HepG2 (cell line): ENCODE data around the gene SLC25A17. TPM values are rescaled to one million over a fixed set of nuclear protein-coding genes. Genes with fewer than 3 reads are reported as not detected.
A peak's percentile ranks its signal among the peaks of the same experiment; 100 is the strongest.

Experiments
- FOXJ3 ChIP-seq: sonication (generic); formaldehyde crosslinking; IDR thresholded peaks from 2 replicates; pipeline ENCODE4 v1.4.0; 2020; ENCODE audit warnings: missing genetic modification reagents, mild to moderate bottlenecking, borderline replicate concordance
- KDM2A ChIP-seq: sonication (generic); formaldehyde crosslinking; IDR thresholded peaks from 2 replicates; pipeline ENCODE4 v1.4.0; 2020; ENCODE audit warnings: low read depth, missing genetic modification reagents, borderline replicate concordance
- KLF13 ChIP-seq: sonication (generic); formaldehyde crosslinking; IDR thresholded peaks from 2 replicates; pipeline ENCODE4 v1.4.0; 2020; ENCODE audit warnings: mild to moderate bottlenecking, missing genetic modification reagents
- PAWR ChIP-seq: sonication (generic); formaldehyde crosslinking; IDR thresholded peaks from 2 replicates; pipeline ENCODE4 v1.4.0; 2020; ENCODE audit warnings: missing genetic modification reagents, mild to moderate bottlenecking, borderline replicate concordance
- SAP130 ChIP-seq: IDR thresholded peaks from 2 replicates; pipeline ENCODE4 v1.6.1; 2016; ENCODE audit warnings: low read depth
- ZNF263 ChIP-seq: sonication (generic); formaldehyde crosslinking; IDR thresholded peaks from 2 replicates; pipeline ENCODE4 v1.4.0; 2020; ENCODE audit warnings: missing genetic modification reagents
- ZNF839 ChIP-seq: sonication (generic); formaldehyde crosslinking; IDR thresholded peaks from 2 replicates; pipeline ENCODE4 v1.4.0; 2020; ENCODE audit warnings: missing genetic modification reagents, mild to moderate bottlenecking, borderline replicate concordance
- polyA plus RNA-seq, 8 experiments: library from polyadenylated mRNA; depleted of rRNA in 3 of 8; stranded (reverse) in 7 of 8; unstranded in 1 of 8; fragments of >200 nt; fragmentation: Illumina TruSeq in 4 of 8; extraction: Trizol in 4 of 8; gene quantifications; 2 replicates each; pipeline versions ENCODE4 v1.2.1 to v1.2.3, GENCODE V29; 2011 to 2016; ENCODE audit warnings: low read depth in 4 of 8, missing spikeins in 1 of 8, mixed read lengths in 1 of 8; ENCODE audit not compliant: insufficient read depth in 1 of 8
- total RNA-seq, 5 experiments: library from RNA; depleted of rRNA; stranded (reverse); fragments of >200 nt; fragmentation: Illumina TruSeq; extraction: Trizol; gene quantifications; 2 replicates each; pipeline ENCODE4 v1.2.3, GENCODE V29; 2016; ENCODE audit warnings: low read depth in 1 of 5
- TF ChIP-seq, protein P1 (sequence below): sonication (generic); formaldehyde crosslinking; IDR thresholded peaks from 2 replicates; pipeline ENCODE4 v1.4.0; 2020; ENCODE audit warnings: missing genetic modification reagents, mild to moderate bottlenecking, borderline replicate concordance
- TF ChIP-seq, protein P2 (sequence below): sonication (generic); formaldehyde crosslinking; IDR thresholded peaks from 2 replicates; pipeline ENCODE4 v1.5.0; 2020; ENCODE audit warnings: missing genetic modification reagents
- TF ChIP-seq, protein P3 (sequence below): sonication (generic); formaldehyde crosslinking; IDR thresholded peaks from 2 replicates; pipeline ENCODE4 v1.5.1; 2020; ENCODE audit warnings: missing genetic modification reagents, mild to moderate bottlenecking, borderline replicate concordance
- TF ChIP-seq, protein P4 (sequence below): sonication (generic); formaldehyde crosslinking; conservative IDR thresholded peaks from 2 replicates; pipeline ENCODE4 v1.8.1; 2023; ENCODE audit warnings: missing genetic modification reagents
- TF ChIP-seq, protein P5 (sequence below): sonication (generic); formaldehyde crosslinking; IDR thresholded peaks from 2 replicates; pipeline ENCODE4 v1.5.1; 2020; ENCODE audit warnings: mild to moderate bottlenecking, moderate library complexity, missing genetic modification reagents
- TF ChIP-seq, protein P6 (sequence below): sonication (generic); formaldehyde crosslinking; IDR thresholded peaks from 2 replicates; pipeline ENCODE4 v1.4.0; 2020; ENCODE audit warnings: missing genetic modification reagents, borderline replicate concordance
- TF ChIP-seq, protein P7 (sequence below), 2 experiments: sonication (generic) in 1 of 2; formaldehyde crosslinking in 1 of 2; IDR thresholded peaks; 2 replicates each; pipeline versions ENCODE4 v1.5.1 to v1.6.1; 2011 to 2020; ENCODE audit warnings: borderline replicate concordance in 1 of 2, low read depth in 1 of 2, low read length in 1 of 2, mild to moderate bottlenecking in 1 of 2, missing genetic modification reagents in 1 of 2, moderate library complexity in 1 of 2

Gene SLC25A17
- total and polyA plus RNA-seq, 2 of the 13 experiments (the other 11 are each of a cell fraction or from before 2014, with no cell fraction given) = 15.7 to 27.9 TPM

DNA sequence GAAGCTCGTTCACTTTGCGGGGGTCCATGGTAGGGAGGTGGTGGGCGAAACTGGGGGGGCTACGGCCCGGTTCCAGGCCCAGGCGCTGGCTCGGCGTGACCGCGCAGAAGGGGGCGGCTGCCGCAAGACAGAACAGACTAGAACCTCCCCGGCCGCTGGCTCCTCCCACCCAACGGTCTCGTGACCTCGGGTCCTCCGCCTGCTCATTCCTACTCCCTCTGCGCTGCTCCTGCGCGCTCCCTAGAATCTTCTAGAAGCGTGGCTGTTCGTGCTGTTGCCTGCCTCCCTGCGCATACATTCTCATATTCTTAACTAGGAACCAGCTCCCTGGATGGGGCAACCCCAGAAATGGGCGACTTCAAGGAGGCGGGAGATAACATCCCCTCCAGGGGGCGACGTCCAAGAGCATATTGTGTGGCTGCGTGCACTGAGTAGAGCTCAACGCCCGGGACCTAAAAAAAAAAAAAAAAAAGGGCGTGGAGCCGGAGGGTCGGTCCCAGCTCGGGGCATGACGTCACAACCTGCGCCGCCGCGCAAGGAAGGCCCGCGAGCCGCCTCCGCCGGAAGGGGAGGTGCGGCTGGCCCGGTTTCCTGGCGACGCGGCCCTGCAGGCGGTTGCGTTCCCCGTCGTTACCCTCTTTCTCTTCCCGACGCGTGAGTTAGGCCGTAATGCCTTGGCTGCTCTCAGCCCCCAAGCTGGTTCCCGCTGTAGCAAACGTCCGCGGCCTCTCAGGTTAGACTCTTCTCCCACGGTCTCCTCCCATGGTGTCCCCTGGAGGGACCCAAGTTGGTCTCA lies 37.6 kb upstream of the SLC25A17 start, which contains the start of the genes ST13 and XPNPEP3 (continued):
- TF ChIP-seq, protein P1, sequence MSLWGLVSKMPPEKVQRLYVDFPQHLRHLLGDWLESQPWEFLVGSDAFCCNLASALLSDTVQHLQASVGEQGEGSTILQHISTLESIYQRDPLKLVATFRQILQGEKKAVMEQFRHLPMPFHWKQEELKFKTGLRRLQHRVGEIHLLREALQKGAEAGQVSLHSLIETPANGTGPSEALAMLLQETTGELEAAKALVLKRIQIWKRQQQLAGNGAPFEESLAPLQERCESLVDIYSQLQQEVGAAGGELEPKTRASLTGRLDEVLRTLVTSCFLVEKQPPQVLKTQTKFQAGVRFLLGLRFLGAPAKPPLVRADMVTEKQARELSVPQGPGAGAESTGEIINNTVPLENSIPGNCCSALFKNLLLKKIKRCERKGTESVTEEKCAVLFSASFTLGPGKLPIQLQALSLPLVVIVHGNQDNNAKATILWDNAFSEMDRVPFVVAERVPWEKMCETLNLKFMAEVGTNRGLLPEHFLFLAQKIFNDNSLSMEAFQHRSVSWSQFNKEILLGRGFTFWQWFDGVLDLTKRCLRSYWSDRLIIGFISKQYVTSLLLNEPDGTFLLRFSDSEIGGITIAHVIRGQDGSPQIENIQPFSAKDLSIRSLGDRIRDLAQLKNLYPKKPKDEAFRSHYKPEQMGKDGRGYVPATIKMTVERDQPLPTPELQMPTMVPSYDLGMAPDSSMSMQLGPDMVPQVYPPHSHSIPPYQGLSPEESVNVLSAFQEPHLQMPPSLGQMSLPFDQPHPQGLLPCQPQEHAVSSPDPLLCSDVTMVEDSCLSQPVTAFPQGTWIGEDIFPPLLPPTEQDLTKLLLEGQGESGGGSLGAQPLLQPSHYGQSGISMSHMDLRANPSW (CRISPR knock-in tag) = peak; percentile 83; the same call in 1 of the 2 replicates
- 0 out of 2 replicates have a peak, but pooled peaks have one; percentile 76 for TF ChIP-seq PAWR (CRISPR knock-in tag)
- TF ChIP-seq ZNF839 (CRISPR knock-in tag) = no peak
- TF ChIP-seq SAP130 (CRISPR knock-in tag) = peak; percentile 89
- TF ChIP-seq, protein P2, sequence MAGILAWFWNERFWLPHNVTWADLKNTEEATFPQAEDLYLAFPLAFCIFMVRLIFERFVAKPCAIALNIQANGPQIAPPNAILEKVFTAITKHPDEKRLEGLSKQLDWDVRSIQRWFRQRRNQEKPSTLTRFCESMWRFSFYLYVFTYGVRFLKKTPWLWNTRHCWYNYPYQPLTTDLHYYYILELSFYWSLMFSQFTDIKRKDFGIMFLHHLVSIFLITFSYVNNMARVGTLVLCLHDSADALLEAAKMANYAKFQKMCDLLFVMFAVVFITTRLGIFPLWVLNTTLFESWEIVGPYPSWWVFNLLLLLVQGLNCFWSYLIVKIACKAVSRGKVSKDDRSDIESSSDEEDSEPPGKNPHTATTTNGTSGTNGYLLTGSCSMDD (CRISPR knock-in tag) = no peak
- TF ChIP-seq, protein P3, sequence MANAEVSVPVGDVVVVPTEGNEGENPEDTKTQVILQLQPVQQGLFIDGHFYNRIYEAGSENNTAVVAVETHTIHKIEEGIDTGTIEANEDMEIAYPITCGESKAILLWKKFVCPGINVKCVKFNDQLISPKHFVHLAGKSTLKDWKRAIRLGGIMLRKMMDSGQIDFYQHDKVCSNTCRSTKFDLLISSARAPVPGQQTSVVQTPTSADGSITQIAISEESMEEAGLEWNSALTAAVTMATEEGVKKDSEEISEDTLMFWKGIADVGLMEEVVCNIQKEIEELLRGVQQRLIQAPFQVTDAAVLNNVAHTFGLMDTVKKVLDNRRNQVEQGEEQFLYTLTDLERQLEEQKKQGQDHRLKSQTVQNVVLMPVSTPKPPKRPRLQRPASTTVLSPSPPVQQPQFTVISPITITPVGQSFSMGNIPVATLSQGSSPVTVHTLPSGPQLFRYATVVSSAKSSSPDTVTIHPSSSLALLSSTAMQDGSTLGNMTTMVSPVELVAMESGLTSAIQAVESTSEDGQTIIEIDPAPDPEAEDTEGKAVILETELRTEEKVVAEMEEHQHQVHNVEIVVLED (CRISPR knock-in tag) = peak; percentile 88
- TF ChIP-seq, protein P4, sequence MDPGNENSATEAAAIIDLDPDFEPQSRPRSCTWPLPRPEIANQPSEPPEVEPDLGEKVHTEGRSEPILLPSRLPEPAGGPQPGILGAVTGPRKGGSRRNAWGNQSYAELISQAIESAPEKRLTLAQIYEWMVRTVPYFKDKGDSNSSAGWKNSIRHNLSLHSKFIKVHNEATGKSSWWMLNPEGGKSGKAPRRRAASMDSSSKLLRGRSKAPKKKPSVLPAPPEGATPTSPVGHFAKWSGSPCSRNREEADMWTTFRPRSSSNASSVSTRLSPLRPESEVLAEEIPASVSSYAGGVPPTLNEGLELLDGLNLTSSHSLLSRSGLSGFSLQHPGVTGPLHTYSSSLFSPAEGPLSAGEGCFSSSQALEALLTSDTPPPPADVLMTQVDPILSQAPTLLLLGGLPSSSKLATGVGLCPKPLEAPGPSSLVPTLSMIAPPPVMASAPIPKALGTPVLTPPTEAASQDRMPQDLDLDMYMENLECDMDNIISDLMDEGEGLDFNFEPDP (CRISPR knock-in tag) = no peak
- TF ChIP-seq FOXJ3 (CRISPR knock-in tag) = 0 out of 2 replicates have a peak, but pooled peaks have one; percentile 40
- TF ChIP-seq, protein P5, sequence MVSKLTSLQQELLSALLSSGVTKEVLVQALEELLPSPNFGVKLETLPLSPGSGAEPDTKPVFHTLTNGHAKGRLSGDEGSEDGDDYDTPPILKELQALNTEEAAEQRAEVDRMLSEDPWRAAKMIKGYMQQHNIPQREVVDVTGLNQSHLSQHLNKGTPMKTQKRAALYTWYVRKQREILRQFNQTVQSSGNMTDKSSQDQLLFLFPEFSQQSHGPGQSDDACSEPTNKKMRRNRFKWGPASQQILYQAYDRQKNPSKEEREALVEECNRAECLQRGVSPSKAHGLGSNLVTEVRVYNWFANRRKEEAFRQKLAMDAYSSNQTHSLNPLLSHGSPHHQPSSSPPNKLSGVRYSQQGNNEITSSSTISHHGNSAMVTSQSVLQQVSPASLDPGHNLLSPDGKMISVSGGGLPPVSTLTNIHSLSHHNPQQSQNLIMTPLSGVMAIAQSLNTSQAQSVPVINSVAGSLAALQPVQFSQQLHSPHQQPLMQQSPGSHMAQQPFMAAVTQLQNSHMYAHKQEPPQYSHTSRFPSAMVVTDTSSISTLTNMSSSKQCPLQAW (CRISPR knock-in tag) = peak; percentile 65
- TF ChIP-seq, protein P6, sequence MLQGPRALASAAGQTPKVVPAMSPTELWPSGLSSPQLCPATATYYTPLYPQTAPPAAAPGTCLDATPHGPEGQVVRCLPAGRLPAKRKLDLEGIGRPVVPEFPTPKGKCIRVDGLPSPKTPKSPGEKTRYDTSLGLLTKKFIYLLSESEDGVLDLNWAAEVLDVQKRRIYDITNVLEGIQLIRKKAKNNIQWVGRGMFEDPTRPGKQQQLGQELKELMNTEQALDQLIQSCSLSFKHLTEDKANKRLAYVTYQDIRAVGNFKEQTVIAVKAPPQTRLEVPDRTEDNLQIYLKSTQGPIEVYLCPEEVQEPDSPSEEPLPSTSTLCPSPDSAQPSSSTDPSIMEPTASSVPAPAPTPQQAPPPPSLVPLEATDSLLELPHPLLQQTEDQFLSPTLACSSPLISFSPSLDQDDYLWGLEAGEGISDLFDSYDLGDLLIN (CRISPR knock-in tag) = peak; percentile 35; the same call in 1 of the 2 replicates
- TF ChIP-seq, protein P7, sequence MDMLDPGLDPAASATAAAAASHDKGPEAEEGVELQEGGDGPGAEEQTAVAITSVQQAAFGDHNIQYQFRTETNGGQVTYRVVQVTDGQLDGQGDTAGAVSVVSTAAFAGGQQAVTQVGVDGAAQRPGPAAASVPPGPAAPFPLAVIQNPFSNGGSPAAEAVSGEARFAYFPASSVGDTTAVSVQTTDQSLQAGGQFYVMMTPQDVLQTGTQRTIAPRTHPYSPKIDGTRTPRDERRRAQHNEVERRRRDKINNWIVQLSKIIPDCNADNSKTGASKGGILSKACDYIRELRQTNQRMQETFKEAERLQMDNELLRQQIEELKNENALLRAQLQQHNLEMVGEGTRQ (IDR thresholded peaks at IDR 0.05; ENCODE audit: low read depth, low read length) = peak; percentile 61
- TF ChIP-seq, protein P7 (CRISPR knock-in tag; IDR thresholded peaks at IDR 0.05; ENCODE audit: borderline replicate concordance) = peak; percentile 90; the same call in 1 of the 2 replicates
- no peak for TF ChIP-seq KLF13
- peak; percentile 59 for TF ChIP-seq KDM2A (CRISPR knock-in tag)
- TF ChIP-seq ZNF263 (CRISPR knock-in tag) = peak; percentile 56; the same call in 1 of the 2 replicates
